Thoracic aorta (tissue), 2 donors: ENCODE data around the gene SCUBE1. TPM values are rescaled to one million over a fixed set of nuclear protein-coding genes. Genes with fewer than 3 reads are reported as not detected.

Experiments
- ATAC-seq: fragments of 150-250 bp; one replicate; pipeline ENCODE4 v1.8.0; 2017; ENCODE audit warnings: low read depth; ENCODE audit not compliant: insufficient number of reproducible peaks, low FRiP score
- DNase-seq: peaks from one replicate; pipeline ENCODE4 v3.0.0-alpha.2; 2020; ENCODE audit warnings: low spot score
- H3K27ac ChIP-seq, 2 donors: fragments of 200-600 bp; sonication (generic); 1 replicate in 1 of 2; 2 replicates in 1 of 2; pipeline ENCODE4 v1.5.1; 2016; ENCODE audit warnings: mild to moderate bottlenecking in 2 of 2, moderate library complexity in 2 of 2
- H3K27me3 ChIP-seq: fragments of 200-600 bp; sonication (generic); replicated peaks from 2 replicates; pipeline ENCODE4 v1.6.0; 2016; ENCODE audit warnings: mild to moderate bottlenecking; ENCODE audit not compliant: insufficient read depth
- H3K36me3 ChIP-seq: fragments of 200-600 bp; sonication (generic); one replicate; pipeline ENCODE4 v1.5.1; 2016
- H3K4me1 ChIP-seq, 2 donors: fragments of 200-600 bp; sonication (generic); 1 replicate in 1 of 2; 2 replicates in 1 of 2; pipeline versions ENCODE4 v1.5.1 to v1.6.0; 2016; ENCODE audit warnings: low read depth in 2 of 2, mild to moderate bottlenecking in 1 of 2; ENCODE audit not compliant: control insufficient read depth in 1 of 2
- H3K4me3 ChIP-seq: fragments of 200-600 bp; sonication (generic); 2 replicates; pipeline ENCODE4 v1.5.1; 2016; ENCODE audit warnings: mild to moderate bottlenecking
- H3K9me3 ChIP-seq: fragments of 200-600 bp; sonication (generic); 2 replicates; pipeline ENCODE4 v1.5.1; 2016
- CTCF ChIP-seq: fragments of 200-600 bp; sonication (generic); IDR thresholded peaks from one replicate; pipeline ENCODE4 v1.5.1; 2019; ENCODE audit warnings: antibody characterized with exemption
- total RNA-seq, 2 donors: library from RNA; depleted of rRNA; stranded (reverse); fragments of >200 nt; gene quantifications; one replicate each; pipeline versions ENCODE4 v1.1.0 to v1.2.3, GENCODE V29; 2016

The SCUBE1 gene
- total RNA-seq, 2 donors from 2014 or later, result 6.0 to 25.0 TPM

- Histone ChIP-seq H3K27me3 (no peaks in the 10 kb centered on the region), H3K4me1 (peaks cover 0 to 30% of the 10 kb centered on the region in 2 donors), H3K9me3 (no peaks in the 10 kb centered on the region), H3K36me3 (no peaks in the 10 kb centered on the region), H3K27ac (no peak overlapping the region), H3K4me3 (no peak overlapping the region)
- no peak for ATAC-seq
- TF ChIP-seq CTCF, result no peak
- DNase-seq, result no peak
Observed at GRCh38 chr22:43241138-43241597, 102.0 kb downstream of the SCUBE1 start.

DNA sequence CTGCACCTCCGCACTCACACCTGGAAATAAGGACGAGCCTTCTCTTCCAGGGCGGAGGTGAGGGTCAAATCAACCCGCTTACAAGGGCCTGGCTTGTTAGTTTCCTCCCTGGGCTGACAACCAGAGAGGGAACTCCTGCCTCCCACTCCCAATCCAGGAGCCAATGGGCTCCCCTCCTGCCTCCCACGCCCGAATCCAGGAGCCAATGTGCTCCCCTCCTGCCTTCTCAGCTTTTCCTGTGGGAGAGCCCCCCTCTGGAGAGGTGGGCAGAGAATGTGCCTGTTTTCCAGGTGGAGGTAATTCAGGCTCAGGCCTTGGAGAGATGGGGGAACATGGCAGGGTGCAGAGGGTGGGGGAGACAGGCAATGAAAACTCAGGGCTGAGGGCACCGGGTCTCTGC, 102.6 kb downstream of the SCUBE1 start:
- Histone ChIP-seq H3K4me3 (no peak overlapping the region), H3K36me3 (no peaks in the 10 kb centered on the region), H3K27me3 (no peaks in the 10 kb centered on the region), H3K9me3 (no peaks in the 10 kb centered on the region), H3K4me1 (peaks cover 0 to 30% of the 10 kb centered on the region in 2 donors), H3K27ac (no peak overlapping the region)
- no peak for DNase-seq
- no peak for TF ChIP-seq CTCF
- ATAC-seq, result no peak

DNA sequence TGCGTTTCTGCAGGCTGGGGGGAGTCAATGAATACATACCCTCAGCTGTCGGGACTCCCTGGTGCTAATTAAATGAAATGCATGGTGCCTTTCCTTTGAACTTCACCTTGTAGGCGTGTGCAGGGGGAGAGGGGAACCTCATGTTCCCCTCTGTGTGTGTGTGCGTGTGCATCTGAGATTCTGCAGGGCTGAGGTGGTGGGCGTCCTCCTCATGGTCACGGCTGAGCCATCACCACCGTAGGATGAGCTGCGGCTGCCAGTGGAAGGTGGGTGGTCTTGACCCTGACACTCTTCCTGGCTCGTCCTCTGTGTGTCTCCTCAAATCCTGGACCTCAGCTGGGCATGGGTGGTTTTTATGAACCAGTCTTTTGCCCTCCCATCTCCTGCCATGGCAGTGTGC, 103.2 kb downstream of the SCUBE1 start:
- no peak for DNase-seq
- Histone ChIP-seq H3K27me3 (no peaks in the 10 kb centered on the region), H3K4me1 (peaks cover 0 to 30% of the 10 kb centered on the region in 2 donors), H3K4me3 (no peak overlapping the region), H3K27ac (no peak overlapping the region), H3K9me3 (no peaks in the 10 kb centered on the region), H3K36me3 (no peaks in the 10 kb centered on the region)
- no peak for ATAC-seq
- TF ChIP-seq CTCF, result no peak

DNA sequence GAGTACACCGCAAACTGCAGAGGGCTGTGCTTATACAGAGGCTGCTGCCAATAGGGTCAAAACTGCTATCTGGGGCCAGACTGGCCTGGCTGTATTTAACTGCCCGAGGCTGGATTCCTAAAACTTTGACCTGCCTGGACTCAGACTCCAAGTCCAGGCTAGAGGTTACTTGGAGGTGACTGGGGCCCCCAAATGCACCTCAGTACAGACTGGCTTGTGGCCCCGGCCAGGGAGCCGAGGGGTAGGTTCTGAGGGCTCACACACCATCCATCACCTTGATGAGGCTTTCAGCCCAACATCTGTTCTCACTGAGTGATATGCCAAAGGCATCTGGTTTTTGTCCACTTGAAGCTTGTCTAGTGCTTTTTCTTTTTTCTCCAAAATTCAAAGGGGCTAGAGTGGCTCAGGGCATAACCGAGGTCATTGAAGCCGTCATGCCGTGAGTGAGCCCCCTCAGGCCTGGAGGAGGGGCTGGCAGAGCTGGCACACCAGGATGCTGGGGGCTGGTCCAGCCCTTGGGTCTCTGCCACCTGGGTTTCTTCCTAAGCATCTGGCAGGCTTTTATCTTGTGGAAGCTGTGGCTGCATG, 103.9 kb downstream of the SCUBE1 start:
- no peak for ATAC-seq
- Histone ChIP-seq H3K9me3 (no peaks in the 10 kb centered on the region), H3K4me1 (peaks cover 0 to 30% of the 10 kb centered on the region in 2 donors), H3K4me3 (no peak overlapping the region), H3K36me3 (no peaks in the 10 kb centered on the region), H3K27me3 (no peaks in the 10 kb centered on the region), H3K27ac (no peak overlapping the region)
- TF ChIP-seq CTCF, result no peak
- DNase-seq, result no peak

DNA sequence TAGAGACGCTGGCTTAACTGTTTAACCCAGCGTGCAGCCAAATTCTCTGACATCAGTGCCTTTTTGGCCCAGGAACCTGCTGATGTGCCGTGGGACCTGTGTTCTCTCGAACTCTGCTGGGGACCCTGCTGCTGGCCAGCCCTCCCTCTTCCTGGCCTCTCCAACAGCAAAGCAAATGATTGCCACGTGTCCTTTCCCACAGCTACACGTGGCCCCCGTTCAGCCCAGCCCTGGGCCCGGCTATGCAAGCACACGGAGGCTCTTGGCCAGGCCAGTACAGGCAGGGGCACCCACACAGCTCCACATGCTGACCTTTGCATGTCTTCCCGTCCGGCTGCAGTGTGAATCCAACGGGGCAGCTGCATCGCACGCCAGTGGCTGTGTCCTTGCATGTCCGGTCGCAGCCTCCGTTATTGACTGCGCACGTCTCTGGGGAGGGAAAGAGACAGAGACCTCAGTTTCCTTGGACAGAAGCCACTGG, 104.6 kb downstream of the SCUBE1 start:
- Histone ChIP-seq H3K4me1 (peaks cover 0 to 30% of the 10 kb centered on the region in 2 donors), H3K27ac (no peak overlapping the region), H3K36me3 (no peaks in the 10 kb centered on the region), H3K9me3 (no peaks in the 10 kb centered on the region), H3K27me3 (no peaks in the 10 kb centered on the region), H3K4me3 (no peak overlapping the region)
- no peak for ATAC-seq
- TF ChIP-seq CTCF, result no peak
- DNase-seq, result no peak
